ENCODE measurements around the gene GULP1.
"Not testable (repeated sequence)": the region's sequence is repeated elsewhere in the genome, so short reads cannot be mapped to it uniquely, and the experiment has no call there.

The GULP1 gene

DNA sequence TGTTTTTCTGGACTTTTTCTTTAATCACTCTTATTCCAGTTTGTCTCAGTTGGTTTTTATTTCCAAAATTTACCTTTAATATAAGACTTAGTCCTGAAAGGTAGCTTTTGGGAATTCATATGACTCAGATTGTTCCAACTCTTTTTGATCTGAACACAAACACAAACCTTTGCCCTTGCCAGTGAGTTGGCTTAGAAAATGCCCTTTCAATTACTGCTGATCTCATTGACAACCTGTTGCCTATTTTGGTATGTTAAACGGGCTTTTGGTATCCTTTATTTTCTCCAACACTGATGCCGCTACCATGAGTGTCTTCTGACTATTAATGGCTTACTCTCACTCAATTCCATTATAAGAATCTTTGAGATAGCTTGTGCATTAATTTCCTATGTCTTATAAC lies 143.4 kb downstream of the GULP1 start:
- DNase-seq: no peak

DNA sequence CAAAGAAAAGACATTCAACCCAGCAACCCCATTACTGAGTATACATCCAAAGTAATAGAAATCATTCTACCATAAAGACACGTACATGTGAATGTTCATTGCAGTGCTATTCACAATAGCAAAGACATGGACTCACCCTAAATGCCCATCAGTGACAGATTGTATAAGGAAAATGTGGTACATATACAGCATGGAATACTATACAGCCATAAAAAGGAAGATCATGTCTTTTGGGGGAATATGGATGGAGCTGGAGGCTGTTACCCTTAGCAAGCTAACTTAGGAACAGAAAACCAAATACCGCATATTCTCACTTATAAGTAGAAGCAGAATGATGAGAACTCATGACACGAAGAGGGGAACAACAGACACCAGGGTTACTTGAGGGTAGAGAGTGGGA lies 145.9 kb downstream of the GULP1 start:
- DNase-seq: no peak

DNA sequence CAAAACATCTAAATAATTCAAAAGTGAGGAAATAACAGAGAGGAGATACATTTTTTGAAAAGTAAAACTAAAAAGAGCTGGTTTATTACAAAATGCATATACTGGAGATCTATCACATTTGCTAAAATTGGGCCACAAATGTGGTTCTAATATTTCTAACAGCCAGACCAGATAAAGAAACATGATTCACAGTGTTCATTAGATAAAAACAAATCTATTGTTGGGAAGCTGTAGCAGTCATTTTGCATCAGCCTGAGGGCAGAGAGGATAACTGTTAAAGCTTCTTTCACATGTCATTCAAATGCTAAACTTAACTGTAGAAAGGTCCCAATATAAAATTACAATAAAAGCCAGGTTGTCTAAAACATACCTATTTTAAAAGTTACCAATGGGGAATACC lies 148.3 kb downstream of the GULP1 start:
- no peak for DNase-seq

DNA sequence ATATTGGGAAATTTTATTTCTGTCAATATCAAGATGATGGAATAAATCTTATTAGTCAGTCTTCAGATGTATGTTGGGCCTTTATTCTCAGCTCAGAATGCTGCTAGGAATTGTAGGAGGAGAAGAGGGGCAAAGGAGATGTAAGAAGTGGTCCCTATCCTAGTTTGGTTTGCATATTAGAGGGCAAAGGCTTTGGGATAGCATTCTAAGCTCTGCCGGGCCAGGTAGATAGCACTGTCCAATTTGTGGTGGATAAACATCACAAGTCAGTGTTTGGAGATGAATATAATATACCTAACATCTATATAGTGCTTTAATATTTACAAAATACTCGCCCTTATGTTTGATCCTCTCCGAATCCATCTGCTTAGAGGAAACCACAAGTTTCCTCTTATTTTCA lies 149.2 kb downstream of the GULP1 start:
- DNase-seq: no peak

DNA sequence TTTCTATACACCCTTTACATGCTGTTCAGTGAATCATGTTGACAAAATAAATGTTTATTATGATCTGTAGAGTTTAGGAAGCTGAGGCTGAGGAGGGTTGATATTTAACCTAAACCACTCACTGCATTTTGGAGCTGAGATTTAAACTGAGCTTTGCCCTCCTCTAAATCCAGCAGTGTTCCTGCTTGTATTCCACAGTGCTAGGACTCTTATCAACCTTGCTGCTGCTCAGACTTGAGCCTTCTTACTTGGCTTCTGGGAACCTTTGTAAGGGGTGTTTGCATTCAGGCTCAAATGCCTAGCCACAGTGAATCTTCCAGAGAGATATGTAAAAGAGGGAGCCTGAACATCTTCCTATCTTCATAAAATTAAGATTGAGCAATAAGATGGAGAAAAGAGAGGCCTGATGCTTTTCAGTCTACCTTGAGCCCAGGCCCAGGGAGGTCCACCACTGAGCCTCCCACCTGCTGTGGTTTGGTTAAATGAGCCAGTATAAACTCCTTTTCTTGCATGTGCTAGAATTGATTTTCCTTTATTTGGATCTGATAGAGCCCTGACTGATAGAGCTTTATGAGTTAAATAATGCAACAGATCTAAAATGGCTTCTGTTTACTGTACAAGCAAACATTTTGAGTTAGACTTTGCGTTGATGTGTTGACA lies 149.7 kb downstream of the GULP1 start:
- no peak for DNase-seq

DNA sequence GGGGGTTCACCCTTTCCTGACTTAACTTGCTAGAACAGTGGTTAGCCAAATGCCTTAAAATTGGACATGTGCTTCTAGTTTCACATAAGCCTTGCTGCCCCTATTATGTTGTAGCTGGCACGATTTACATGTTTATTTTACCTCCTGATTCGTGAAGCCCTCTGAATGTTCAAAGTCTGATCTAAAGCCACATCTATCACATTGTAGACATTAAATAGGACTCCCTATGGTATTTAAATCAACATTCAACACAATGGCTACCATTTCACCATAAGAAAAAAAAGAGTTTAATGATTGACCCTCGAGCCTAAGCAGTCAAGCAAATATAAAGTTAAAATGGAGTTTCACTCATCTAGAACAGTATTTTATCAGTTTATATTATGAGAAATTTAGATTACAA lies 151.5 kb downstream of the GULP1 start:
- DNase-seq: no peak

DNA sequence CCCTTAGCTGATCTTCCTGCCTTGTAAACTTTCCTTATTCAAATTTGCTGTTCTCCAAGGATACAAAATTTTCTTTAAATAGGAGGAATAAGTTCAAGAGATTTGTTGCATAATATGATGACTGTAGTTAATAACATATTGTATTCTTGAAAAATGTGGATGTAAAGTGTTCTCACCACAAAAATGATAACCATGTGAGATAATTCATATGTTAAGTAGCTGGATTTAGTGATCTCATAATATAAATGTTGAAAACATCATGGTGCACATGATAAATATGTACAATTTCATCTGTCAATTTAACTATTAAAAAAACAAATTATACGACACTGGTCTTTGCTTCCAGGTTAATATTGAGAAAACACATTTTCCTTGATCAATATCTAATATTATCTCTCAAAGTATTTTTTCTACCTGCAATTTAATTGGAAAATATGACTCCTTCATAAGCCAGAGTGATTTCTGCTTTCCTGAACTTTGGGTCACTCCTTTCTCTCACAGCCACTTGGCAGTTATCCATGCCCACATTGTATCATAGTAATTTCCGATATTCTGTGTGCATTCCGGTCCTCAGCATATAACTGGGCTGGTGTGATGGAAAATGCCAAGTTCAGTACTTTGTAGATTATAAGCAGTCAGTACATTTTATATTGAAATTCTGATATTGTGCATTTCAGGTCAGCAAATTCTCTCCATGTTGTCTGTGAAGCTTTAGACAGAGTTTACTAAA lies 152.6 kb downstream of the GULP1 start:
- no peak for DNase-seq

DNA sequence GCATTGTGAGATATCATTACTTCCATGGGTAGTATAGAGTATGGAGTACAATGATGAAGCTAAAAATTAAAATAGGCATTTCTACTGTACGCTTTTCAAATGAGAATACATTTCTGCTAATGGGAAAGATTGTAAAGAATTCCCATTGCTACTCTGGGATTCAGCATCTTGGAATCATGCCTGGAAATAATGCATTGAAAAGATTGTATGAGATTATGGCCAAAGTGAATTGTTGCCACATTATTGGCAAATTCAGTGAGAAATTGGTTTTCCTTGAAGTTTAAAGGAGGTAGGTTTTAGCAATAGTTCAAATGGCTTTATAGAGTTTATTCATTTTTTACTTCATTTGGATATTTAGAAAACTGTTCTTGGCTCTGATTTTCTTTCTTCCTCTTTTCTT lies 157.9 kb downstream of the GULP1 start:
- DNase-seq: no peak

DNA sequence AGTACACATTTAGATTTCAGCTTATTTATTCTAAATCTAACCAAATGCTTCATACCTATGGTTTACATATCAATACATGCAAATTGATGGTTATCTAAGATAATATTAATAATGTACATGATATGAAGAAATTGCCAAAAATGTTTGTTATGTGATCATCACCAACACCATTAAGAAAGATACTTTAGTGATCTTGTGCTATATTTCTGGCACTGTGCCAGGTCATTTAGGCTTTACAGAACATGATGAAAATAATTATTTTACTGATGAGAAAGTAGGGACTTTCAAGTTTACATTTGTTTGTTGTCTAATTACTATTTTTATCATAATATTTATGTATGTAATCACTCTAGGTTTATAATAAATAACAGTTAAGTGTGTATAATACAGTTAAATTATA lies 158.3 kb downstream of the GULP1 start:
- no peak for DNase-seq

DNA sequence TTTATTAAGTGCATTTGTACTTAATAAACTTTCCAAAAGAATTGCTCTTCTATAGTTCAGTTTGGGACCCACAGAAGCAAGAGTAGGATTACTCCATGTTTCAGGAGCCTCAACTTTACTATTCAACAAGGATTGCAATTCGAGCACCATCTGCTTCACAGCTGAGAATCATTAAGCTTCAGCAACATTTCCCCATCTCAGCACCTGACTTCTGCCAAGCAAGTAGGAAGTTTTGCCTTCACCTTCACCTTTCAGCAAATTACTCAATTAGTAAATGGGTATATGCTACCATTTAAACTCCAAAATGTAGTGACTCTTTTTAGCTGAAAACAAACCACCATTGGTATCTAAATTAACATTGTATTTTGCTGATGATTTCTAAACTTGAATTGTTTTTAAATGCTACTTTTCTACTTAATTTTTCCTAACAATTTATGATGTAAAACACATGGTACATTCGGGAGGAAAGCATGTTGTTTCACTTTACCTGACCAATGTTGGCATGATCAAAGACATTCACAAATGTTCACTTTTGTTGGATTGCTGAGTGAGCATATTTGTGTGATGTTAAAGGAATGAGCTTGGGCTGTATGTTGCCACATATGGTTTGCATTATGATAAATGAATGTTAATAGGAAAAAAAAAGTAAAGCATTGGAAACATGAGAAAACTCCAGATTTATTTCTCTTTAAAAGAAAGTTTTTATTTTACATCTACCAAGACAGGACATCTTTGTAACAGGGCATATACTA lies 159.2 kb downstream of the GULP1 start:
- no peak for DNase-seq

DNA sequence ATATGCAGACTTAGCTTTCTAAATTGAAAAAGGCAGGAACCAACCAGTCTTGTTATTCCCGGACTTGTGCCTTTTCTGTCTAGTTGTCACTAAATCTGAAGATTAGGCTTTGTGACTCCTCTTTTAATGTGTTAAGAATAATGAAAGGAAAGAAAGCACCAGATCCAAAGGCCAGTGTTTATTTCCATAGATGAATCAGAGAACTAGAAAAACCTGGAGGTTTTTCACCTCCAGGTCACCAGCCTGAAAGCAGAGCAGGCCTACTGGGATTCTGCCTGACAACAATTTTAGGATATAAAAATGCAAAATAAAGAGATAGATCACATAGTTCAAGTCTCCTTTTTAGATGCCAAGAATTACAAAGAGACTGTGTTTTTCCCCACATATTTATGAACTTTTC lies 160.4 kb downstream of the GULP1 start:
- no peak for DNase-seq

DNA sequence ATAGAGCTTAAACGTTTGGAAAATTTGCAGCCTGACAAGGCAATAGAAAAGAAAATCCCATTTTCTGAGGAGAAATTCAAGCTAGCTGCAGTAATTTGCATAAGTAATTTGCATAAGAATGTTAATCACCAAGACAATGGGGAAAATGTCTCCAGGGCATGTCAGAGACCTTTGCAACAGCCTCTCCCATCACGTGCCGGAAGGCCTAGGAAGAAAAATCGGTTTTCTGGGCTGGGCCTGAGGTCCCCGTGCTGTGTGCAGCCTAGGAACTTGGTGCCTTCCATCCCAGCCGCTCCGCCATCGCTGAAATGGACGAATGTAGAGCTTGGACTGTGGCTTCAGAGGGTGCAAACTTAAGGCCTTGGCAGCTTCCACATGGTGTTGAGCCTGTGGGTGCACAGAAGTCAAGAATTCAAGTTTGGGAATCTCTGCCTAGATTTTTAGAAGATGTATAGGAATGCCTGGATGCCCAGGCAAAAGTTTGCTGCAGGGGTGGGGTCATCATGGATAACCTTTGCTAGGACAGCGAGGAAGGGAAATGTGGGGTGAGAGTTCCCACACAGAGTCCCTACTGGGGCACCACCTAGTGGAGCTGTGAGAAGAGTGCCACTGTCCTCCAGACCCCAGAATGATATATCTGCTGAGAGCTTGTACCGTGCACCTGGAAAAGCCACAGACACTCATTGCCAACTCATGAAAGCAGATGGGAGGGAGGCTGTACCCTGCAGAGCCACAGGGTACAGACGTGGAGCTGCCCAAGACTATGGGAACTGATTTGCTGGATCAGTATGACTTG lies 164.6 kb downstream of the GULP1 start:
- no peak for DNase-seq

DNA sequence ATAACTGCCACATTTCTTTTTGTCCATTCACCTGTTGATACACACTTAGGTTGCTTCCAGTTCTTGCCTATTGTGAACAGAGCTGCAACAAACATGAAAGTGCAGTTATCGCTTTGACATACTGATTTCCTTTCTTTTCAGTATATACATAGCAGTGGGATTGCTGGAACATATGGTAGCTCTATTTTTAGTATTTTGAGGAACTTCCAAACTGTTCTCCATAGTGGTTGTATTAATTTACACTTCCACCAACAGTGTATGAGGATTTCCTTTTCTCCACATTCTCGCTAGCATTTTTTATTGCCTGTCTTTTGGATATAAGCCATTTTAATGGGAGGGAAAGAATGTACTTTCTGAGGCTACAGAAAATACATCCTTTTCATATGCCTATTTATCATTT lies 167.4 kb downstream of the GULP1 start:
- no peak for DNase-seq

DNA sequence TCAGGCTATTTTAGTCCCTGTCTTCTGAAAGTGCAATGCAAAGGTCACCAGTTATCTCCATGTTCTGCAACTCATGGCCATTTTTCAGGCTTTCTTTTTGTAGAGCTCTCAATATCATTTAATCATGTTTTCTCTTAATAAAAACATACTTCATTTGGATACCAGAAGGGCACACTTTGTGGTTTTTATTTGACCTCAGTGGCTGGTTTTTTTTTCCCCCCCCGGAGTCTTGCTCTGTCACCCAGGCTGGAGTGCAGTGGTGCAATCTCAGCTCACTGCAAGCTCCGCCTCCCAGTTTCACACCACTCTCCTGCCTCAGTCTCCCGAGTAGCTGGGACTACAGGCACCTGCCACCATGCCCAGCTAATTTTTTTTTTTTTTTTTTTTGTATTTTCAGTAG lies 174.4 kb downstream of the GULP1 start:
- DNase-seq: not testable (repeated sequence)

DNA sequence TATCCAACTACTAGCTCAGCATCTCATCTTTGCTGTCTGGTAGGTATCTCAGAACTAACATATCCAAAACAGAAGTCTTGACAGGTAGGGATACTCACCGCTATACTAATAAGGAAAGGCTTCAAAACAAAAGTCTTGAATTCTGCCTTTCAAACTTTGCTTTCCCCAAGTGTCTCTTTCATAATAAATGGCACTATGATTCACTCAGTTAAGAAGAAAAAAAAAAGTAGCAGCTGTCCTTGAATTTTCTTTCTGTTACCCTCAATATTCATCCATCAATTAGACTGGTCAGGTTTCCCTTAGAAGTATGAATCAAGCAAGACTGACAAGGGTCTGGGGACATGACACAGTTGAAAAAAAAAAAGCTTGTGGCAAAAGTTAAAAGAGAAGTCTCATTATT lies 175.1 kb downstream of the GULP1 start:
- no peak for DNase-seq

DNA sequence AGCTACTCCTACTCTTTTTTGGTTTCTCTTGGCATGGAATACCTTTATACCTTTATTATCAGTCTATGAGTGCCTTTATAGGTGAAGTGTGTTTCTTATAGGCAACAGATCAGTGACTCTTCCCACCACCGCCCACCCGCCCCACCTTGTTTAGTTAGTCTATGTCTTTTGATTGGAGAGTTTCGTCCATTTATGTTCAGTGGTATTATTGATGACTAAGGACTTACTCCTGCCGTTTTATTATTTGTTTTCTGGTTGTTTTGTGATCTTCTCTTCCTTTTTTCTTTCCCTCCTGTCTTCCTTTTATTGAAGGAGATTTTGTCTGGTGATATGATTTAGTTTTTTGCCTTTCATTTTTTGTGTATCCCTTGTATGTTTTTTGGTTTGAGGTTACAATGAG lies 179.5 kb downstream of the GULP1 start:
- DNase-seq: no peak

DNA sequence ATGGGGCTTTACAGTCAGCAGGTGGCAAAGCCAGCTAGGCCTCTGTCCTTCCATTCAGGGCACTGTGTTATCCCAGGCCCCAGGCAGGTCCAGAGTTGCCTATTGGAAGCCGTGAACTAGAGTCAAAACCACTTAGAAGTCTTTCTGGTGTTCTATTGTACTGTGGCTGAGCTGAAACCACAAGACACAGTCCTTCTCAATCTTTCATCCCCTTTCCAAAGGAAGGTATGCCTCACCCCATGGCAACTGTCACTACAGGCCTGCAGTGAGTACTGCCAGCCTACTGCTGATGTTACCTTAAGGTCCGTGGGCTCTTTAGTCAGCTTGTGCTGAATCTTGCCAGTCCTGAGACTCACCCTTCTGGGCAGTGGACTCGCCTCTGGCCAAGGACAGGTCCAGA lies 181.6 kb downstream of the GULP1 start:
- no peak for DNase-seq

DNA sequence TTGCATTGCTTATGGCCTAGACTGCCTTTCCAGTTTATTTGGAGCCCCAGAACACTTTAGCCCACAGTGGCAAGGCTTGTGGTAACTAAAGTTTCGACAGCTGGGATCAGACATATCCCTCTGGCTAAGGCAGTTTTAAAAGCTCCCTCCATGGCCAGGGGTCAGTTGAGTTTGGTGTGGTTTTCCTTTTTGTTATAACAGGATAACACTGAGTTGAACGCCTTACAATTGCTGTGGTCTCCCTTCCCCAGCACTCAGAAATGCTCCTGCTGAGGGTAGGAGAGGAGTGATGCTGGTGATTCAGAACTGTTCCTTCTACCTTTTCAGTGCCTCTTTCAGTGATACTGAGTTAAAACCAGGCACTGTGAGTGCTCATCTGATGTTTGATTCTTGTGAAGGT lies 182.6 kb downstream of the GULP1 start:
- DNase-seq: no peak

DNA sequence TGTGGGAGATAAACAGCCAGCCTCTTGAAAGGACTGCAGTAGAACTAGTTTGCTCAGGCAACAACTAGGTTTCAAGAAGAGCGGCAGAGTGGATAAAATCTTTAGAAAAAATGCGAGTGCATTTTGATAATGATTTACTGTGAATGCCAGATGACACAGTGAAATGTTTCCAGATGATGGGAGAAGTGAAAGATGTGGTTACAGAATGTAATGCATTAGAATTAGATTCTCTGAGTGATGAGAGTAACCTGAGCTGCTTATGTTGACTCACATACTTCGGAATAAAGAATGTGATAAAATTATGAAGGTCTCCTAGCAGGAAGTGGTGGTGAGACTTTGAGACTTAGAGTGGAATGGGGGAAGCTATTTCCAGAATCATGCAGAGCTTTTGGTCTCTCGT lies 184.3 kb downstream of the GULP1 start:
- DNase-seq: no peak

DNA sequence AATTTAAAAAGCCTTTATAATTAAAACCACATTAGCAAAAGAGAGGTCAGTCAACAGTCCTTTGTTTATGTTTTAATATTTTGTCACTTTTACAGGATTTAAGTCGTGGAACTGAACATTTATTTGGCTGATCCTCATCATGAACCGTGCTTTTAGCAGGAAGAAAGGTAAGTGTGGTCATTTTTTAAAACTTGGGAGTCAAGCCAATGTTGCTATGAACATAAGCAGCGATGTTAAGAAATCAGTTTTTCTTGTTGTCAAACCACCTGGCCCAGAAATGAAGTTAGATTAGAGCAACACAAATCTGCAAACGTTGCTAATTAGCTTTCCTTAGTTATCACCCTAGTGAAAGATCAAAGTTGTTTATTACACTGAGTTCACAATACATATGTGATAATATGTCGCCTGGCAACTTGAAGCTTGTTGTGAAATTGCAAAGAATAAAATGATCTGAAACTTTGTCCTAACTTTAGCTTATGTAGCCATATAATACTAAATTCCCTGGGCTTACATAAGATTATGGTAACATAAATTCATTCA lies 186.0 kb downstream of the GULP1 start:
- no peak for DNase-seq

DNA sequence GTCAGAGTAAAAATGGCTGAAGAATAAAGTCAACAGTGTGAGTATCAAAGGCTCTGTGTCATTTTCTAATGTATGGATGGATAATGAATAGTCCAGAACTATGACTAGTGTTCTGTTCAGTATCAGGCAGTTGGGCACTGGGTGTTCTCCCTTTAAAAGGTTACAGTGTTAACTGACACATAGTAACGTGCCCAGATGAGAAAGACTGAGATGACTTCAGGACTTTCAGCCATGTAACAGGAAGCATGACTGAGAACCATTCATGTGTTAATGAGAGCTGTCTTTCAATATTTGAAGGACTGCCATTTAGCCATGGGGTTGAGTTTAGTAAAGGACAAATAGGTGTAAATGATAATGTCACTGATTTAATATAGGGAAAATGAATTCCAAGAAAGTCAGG lies 187.1 kb downstream of the GULP1 start:
- DNase-seq: no peak

DNA sequence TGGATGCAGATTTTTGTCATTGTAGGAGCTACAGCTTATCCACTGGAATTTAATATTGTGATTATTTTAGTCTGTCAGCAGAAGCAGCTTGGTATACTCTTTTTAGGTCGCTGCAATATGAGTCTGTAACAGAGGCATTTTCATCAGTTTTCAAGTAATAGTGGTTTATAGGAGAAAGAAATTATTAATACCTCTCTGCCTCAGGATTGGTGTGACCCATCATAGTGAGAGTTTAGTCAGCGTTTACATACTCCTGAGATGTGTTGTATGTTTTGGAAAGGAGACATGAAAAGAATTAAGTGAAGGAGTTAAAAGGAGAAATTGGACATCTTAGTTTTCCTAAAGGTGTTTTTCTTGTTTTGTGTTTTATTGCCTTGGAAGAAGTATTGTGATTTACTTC lies 189.8 kb downstream of the GULP1 start:
- no peak for DNase-seq

DNA sequence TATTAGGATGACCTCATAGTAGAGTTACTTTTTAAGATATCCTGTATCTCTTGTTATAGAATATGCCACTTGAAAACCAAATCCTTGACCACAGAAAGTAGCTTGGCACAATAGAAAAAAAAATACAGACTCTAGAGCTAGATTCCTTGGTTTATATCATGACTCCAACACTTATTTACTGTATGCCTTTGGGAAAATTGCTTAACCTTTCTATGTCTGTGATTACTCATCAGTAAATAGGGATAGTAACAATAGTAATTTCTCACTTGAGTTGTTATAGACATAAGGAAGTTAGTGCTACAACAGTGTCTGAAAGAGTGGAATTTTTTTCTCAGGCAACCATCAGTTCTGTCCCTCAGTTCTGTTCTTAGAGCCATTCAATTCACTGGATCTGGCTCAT lies 193.8 kb downstream of the GULP1 start:
- no peak for DNase-seq

All from activated gamma-delta T cell (primary cell).